GM12878 (cell line): Measurements from ENCODE around the gene IQCH. TPM values are rescaled to one million over a fixed set of nuclear protein-coding genes. Genes with fewer than 3 reads are reported as not detected.

ENCODE experiments used
- ATF2 ChIP-seq: IDR thresholded peaks from 2 replicates; pipeline ENCODE4 v1.6.1; 2012; ENCODE audit warnings: low read length, inconsistent platforms
- CREM ChIP-seq: IDR thresholded peaks from 2 replicates; pipeline ENCODE4 v1.6.1; 2014; ENCODE audit warnings: antibody characterized with exemption, low read depth
- KAT2A ChIP-seq: conservative IDR thresholded peaks from 2 replicates; pipeline ENCODE4 v1.6.1; 2011; ENCODE audit warnings: low read depth, low read length; ENCODE audit not compliant: control insufficient read depth
- MXI1 ChIP-seq: fragments of 150-350 bp; IDR thresholded peaks from 2 replicates; pipeline ENCODE4 v1.6.1; 2011; ENCODE audit warnings: low read depth, mild to moderate bottlenecking, inconsistent platforms, low read length, improper control_type of control experiment
- NFXL1 ChIP-seq: fragments of 450-650 bp; IDR thresholded peaks from 2 replicates; pipeline ENCODE4 v1.6.1; 2017; ENCODE audit warnings: antibody characterized with exemption, mild to moderate bottlenecking, borderline replicate concordance
- NKRF ChIP-seq: fragments of 450-650 bp; conservative IDR thresholded peaks from 2 replicates; pipeline ENCODE4 v1.6.1; 2017; ENCODE audit warnings: mild to moderate bottlenecking, moderate library complexity
- RFX5 ChIP-seq: IDR thresholded peaks from 2 replicates; pipeline ENCODE4 v1.6.1; 2011; ENCODE audit warnings: low read depth, low read length, improper control_type of control experiment
- SIN3A ChIP-seq: IDR thresholded peaks from 2 replicates; pipeline ENCODE4 v1.6.1; 2012; ENCODE audit warnings: low read depth, low read length, improper control_type of control experiment
- TCF7 ChIP-seq: IDR thresholded peaks from 2 replicates; pipeline ENCODE4 v1.6.1; 2014; ENCODE audit warnings: antibody characterized with exemption, borderline replicate concordance
- WRNIP1 ChIP-seq: IDR thresholded peaks from 2 replicates; pipeline ENCODE4 v1.6.1; 2011; ENCODE audit warnings: low read depth, low read length, improper control_type of control experiment, borderline replicate concordance
- ZBTB33 ChIP-seq: fragments of 450-650 bp; IDR thresholded peaks from 2 replicates; pipeline ENCODE4 v1.6.1; 2017; ENCODE audit warnings: mild to moderate bottlenecking
- polyA plus RNA-seq, 11 experiments: library from polyadenylated mRNA; depleted of rRNA in 4 of 11; unstranded in 6 of 11; stranded (reverse) in 5 of 11; fragments of >200 nt; fragmentation: Nextera tagmentation in 4 of 11; fragmentation: Illumina TruSeq in 1 of 11; extraction: Ambion mirVana in 4 of 11; extraction: Trizol in 1 of 11; gene quantifications; 1 replicate in 1 of 11; 2 replicates in 10 of 11; pipeline versions ENCODE4 v1.2.1 to v1.2.3, GENCODE V29; 2011 to 2016; ENCODE audit warnings: inconsistent platforms in 2 of 11, missing spikeins in 2 of 11, low read depth in 1 of 11
- total RNA-seq, 4 experiments: library from RNA; depleted of rRNA in 3 of 4; stranded (reverse); fragments of >200 nt in 3 of 4; fragmentation: Illumina TruSeq in 1 of 4; extraction: Trizol in 1 of 4; gene quantifications; 2 replicates each; pipeline versions ENCODE4 v1.2.1 to v1.2.3, GENCODE V29; 2013 to 2021
- TF ChIP-seq, protein P1 (sequence below): IDR thresholded peaks from 2 replicates; pipeline ENCODE4 v1.6.1; 2011; ENCODE audit warnings: borderline replicate concordance, low read depth, mild to moderate bottlenecking, moderate library complexity, low read length; ENCODE audit not compliant: insufficient read depth, poor library complexity, severe bottlenecking
- TF ChIP-seq, protein P2 (sequence below): IDR thresholded peaks from 2 replicates; pipeline ENCODE4 v1.6.1; 2012; ENCODE audit warnings: low read depth, low read length, improper control_type of control experiment
- TF ChIP-seq, protein P3 (sequence below): IDR thresholded peaks from 2 replicates; pipeline ENCODE4 v1.6.1; 2012; ENCODE audit warnings: low read depth, low read length, improper control_type of control experiment

The IQCH gene
- total and polyA plus RNA-seq, 10 of the 15 experiments (the other 5 are each of a cell fraction or from before 2014, with no cell fraction given) = 0.29 to 1.3 (median 0.99) TPM

- TF ChIP-seq ZBTB33 = no peak
- TF ChIP-seq TCF7 = no peak
- TF ChIP-seq, protein P1, sequence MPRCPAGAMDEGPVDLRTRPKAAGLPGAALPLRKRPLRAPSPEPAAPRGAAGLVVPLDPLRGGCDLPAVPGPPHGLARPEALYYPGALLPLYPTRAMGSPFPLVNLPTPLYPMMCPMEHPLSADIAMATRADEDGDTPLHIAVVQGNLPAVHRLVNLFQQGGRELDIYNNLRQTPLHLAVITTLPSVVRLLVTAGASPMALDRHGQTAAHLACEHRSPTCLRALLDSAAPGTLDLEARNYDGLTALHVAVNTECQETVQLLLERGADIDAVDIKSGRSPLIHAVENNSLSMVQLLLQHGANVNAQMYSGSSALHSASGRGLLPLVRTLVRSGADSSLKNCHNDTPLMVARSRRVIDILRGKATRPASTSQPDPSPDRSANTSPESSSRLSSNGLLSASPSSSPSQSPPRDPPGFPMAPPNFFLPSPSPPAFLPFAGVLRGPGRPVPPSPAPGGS = no peak
- TF ChIP-seq ATF2 = no peak
- no peak for TF ChIP-seq NFXL1
- TF ChIP-seq KAT2A = no peak
- TF ChIP-seq, protein P2, sequence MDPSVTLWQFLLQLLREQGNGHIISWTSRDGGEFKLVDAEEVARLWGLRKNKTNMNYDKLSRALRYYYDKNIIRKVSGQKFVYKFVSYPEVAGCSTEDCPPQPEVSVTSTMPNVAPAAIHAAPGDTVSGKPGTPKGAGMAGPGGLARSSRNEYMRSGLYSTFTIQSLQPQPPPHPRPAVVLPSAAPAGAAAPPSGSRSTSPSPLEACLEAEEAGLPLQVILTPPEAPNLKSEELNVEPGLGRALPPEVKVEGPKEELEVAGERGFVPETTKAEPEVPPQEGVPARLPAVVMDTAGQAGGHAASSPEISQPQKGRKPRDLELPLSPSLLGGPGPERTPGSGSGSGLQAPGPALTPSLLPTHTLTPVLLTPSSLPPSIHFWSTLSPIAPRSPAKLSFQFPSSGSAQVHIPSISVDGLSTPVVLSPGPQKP = no peak
- TF ChIP-seq, protein P3, sequence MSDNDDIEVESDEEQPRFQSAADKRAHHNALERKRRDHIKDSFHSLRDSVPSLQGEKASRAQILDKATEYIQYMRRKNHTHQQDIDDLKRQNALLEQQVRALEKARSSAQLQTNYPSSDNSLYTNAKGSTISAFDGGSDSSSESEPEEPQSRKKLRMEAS = peak; percentile 54; the same call in 1 of the 2 replicates
- peak; percentile 90 for TF ChIP-seq RFX5
- TF ChIP-seq NKRF = no peak
- peak; percentile 20; the same call in 1 of the 2 replicates for TF ChIP-seq CREM
- no peak for TF ChIP-seq SIN3A
- TF ChIP-seq MXI1 = no peak
- no peak for TF ChIP-seq WRNIP1
These were observed 265.9 kb downstream of the IQCH start (continued) for GRCh38 chr15:67520321-67521028.
